Liver (tissue), 9 donors: ENCODE measurements around the gene RAD50. TPM values are rescaled to one million over a fixed set of nuclear protein-coding genes. Genes with fewer than 3 reads are reported as not detected.

Experiments used
- DNase-seq: peaks from one replicate; pipeline ENCODE4 v3.0.0-alpha.2; 2017; ENCODE audit warnings: low spot score
- H3K27ac ChIP-seq, 2 donors: one replicate each; pipeline ENCODE4 v1.7.0; 2013; ENCODE audit warnings: inconsistent platforms in 2 of 2, low read length in 2 of 2, control low read depth in 1 of 2, low read depth in 1 of 2, mild to moderate bottlenecking in 1 of 2
- H3K27me3 ChIP-seq, 4 donors: one replicate each; pipeline versions ENCODE4 v1.6.1 to v1.7.0; 2013; ENCODE audit warnings: low read length in 3 of 4, inconsistent platforms in 1 of 4, mild to moderate bottlenecking in 1 of 4, moderate library complexity in 1 of 4; ENCODE audit not compliant: control insufficient read depth in 4 of 4, insufficient read depth in 4 of 4
- H3K36me3 ChIP-seq, 4 donors: one replicate each; pipeline versions ENCODE4 v1.6.1 to v1.7.0; 2013; ENCODE audit warnings: low read length in 3 of 4, mild to moderate bottlenecking in 3 of 4, low read depth in 1 of 4, moderate library complexity in 1 of 4; ENCODE audit not compliant: control insufficient read depth in 4 of 4, insufficient read depth in 3 of 4
- H3K4me1 ChIP-seq, 4 donors: one replicate each; pipeline versions ENCODE4 v1.6.1 to v1.7.0; 2013; ENCODE audit warnings: low read length in 3 of 4, mild to moderate bottlenecking in 3 of 4, moderate library complexity in 1 of 4; ENCODE audit not compliant: control insufficient read depth in 4 of 4, insufficient read depth in 4 of 4
- H3K4me3 ChIP-seq, 3 donors: one replicate each; pipeline versions ENCODE4 v1.6.1 to v1.7.0; 2013; ENCODE audit warnings: low read length in 3 of 3, control low read depth in 1 of 3, low read depth in 1 of 3, mild to moderate bottlenecking in 1 of 3
- H3K9ac ChIP-seq, 2 donors: one replicate each; pipeline ENCODE4 v1.7.0; 2013; ENCODE audit warnings: low read length in 2 of 2, mild to moderate bottlenecking in 2 of 2, moderate library complexity in 2 of 2, control low read depth in 1 of 2, low read depth in 1 of 2
- H3K9me3 ChIP-seq, 4 donors: one replicate each; pipeline versions ENCODE4 v1.6.1 to v1.7.0; 2013; ENCODE audit warnings: low read length in 3 of 4; ENCODE audit not compliant: control insufficient read depth in 4 of 4
- ATF3 ChIP-seq: IDR thresholded peaks from 2 replicates; pipeline ENCODE4 v1.6.1; 2016; ENCODE audit warnings: antibody characterized with exemption
- CTCF ChIP-seq: fragments of 150-350 bp; IDR thresholded peaks from 2 replicates; pipeline ENCODE4 v1.5.1; 2017; ENCODE audit warnings: improper control_type of control experiment, low read depth, low read length; ENCODE audit not compliant: missing input control
- EGR1 ChIP-seq, 2 donors: IDR thresholded peaks; 2 replicates each; pipeline ENCODE4 v1.6.1; 2016 to 2018; ENCODE audit warnings: antibody characterized with exemption in 2 of 2, low read depth in 2 of 2
- FOXA1 ChIP-seq: IDR thresholded peaks from 2 replicates; pipeline ENCODE4 v1.6.1; 2016; ENCODE audit warnings: antibody characterized with exemption
- FOXA2 ChIP-seq: IDR thresholded peaks from 2 replicates; pipeline ENCODE4 v1.6.1; 2016; ENCODE audit warnings: antibody characterized with exemption
- GABPA ChIP-seq, 2 donors: IDR thresholded peaks in 1 of 2; conservative IDR thresholded peaks in 1 of 2; 2 replicates each; pipeline ENCODE4 v1.6.1; 2016; ENCODE audit warnings: antibody characterized with exemption in 2 of 2, mild to moderate bottlenecking in 1 of 2, moderate library complexity in 1 of 2
- HNF4A ChIP-seq, 2 donors: conservative IDR thresholded peaks; 2 replicates each; pipeline ENCODE4 v1.6.1; 2016; ENCODE audit warnings: antibody characterized with exemption in 2 of 2, mild to moderate bottlenecking in 2 of 2
- HNF4G ChIP-seq: IDR thresholded peaks from 2 replicates; pipeline ENCODE4 v1.6.1; 2016; ENCODE audit warnings: antibody characterized with exemption
- JUND ChIP-seq, 2 donors: IDR thresholded peaks; 2 replicates each; pipeline ENCODE4 v1.6.1; 2016; ENCODE audit warnings: antibody characterized with exemption in 2 of 2
- MAX ChIP-seq: IDR thresholded peaks from 2 replicates; pipeline ENCODE4 v1.6.1; 2016; ENCODE audit warnings: antibody characterized with exemption
- NR2F2 ChIP-seq: IDR thresholded peaks from 2 replicates; pipeline ENCODE4 v1.6.1; 2016; ENCODE audit warnings: antibody characterized with exemption
- RAD21 ChIP-seq, 2 donors: IDR thresholded peaks; 2 replicates each; pipeline ENCODE4 v1.6.1; 2016; ENCODE audit warnings: antibody characterized with exemption in 2 of 2, mild to moderate bottlenecking in 2 of 2
- REST ChIP-seq: IDR thresholded peaks from 2 replicates; pipeline ENCODE4 v1.6.1; 2016; ENCODE audit warnings: antibody characterized with exemption, mild to moderate bottlenecking
- RXRA ChIP-seq, 2 donors: IDR thresholded peaks; 2 replicates each; pipeline ENCODE4 v1.6.1; 2017 to 2018; ENCODE audit warnings: antibody characterized with exemption in 2 of 2, mild to moderate bottlenecking in 1 of 2
- SP1 ChIP-seq: IDR thresholded peaks from 2 replicates; pipeline ENCODE4 v1.6.1; 2018; ENCODE audit warnings: antibody characterized with exemption, mild to moderate bottlenecking
- TAF1 ChIP-seq: conservative IDR thresholded peaks from 2 replicates; pipeline ENCODE4 v1.6.1; 2016; ENCODE audit warnings: antibody characterized with exemption, mild to moderate bottlenecking
- YY1 ChIP-seq: IDR thresholded peaks from 2 replicates; pipeline ENCODE4 v1.6.1; 2016; ENCODE audit warnings: antibody characterized with exemption, mild to moderate bottlenecking
- ZBTB33 ChIP-seq: IDR thresholded peaks from 2 replicates; pipeline ENCODE4 v1.6.1; 2016; ENCODE audit warnings: antibody characterized with exemption
- WGBS: extraction: QIAGEN DNeasy Blood & Tissue Kit; methylation state at CpG from one replicate; pipeline ENCODE4 v1.1.7; 2013; 5-methylcytosine and 5-hydroxymethylcytosine counted together
- polyA plus RNA-seq, 2 donors: library from polyadenylated mRNA; stranded (reverse) in 1 of 2; unstranded in 1 of 2; fragments of 200-250 nt in 1 of 2; fragments of >200 nt in 1 of 2; fragmentation: Nextera tagmentation in 1 of 2; extraction: Ambion mirVana in 1 of 2; gene quantifications; one replicate each; pipeline versions ENCODE4 v1.2.1 to v1.2.3, GENCODE V29; 2013 to 2015
- total RNA-seq, 2 donors: library from RNA; depleted of rRNA; stranded (reverse); fragments of >200 nt; gene quantifications; one replicate each; pipeline ENCODE4 v1.2.3, GENCODE V29; 2014
- donor health status: healthy.
- donor health status: healthy.
- donor health status: healthy.
- donor health status: healthy.
- donor health status: healthy.

The RAD50 gene
- total and polyA plus RNA-seq, 4 donors: 6.1 to 18.7 (median 14.9) TPM

GRCh38 chr5:132635873-132636272 is 79.1 kb downstream of the RAD50 start:
- 78% methylated on average over 4 of the region's 4 CpGs for WGBS
- H3K4me3 ChIP-seq: no peak overlapping the region
- no peak overlapping the region for H3K27ac ChIP-seq
- TF ChIP-seq RXRA (IDR thresholded peaks at IDR 0.05): no peak
- no peak for TF ChIP-seq SP1
- TF ChIP-seq NR2F2: no peak
- no peak for TF ChIP-seq TAF1
- TF ChIP-seq EGR1 (IDR thresholded peaks at IDR 0.05; ENCODE audit: low read depth in 2 of 2): no peak
- TF ChIP-seq GABPA (IDR thresholded peaks at IDR 0.05 in 1 of 2, conservative IDR thresholded peaks at IDR 0.05 in 1 of 2): no peak
- TF ChIP-seq ZBTB33: no peak
- TF ChIP-seq JUND (IDR thresholded peaks at IDR 0.05): no peak
- no peak for TF ChIP-seq MAX
- no peak for TF ChIP-seq YY1
- no peak for TF ChIP-seq ATF3
- no peak for TF ChIP-seq RAD21 (IDR thresholded peaks at IDR 0.05)
- TF ChIP-seq FOXA1: no peak
- no peak for TF ChIP-seq HNF4G
- TF ChIP-seq REST: no peak
- no peak for TF ChIP-seq CTCF
- TF ChIP-seq FOXA2: no peak
- no peak for TF ChIP-seq HNF4A (conservative IDR thresholded peaks at IDR 0.05)
- H3K9ac ChIP-seq: no peak overlapping the region
- peaks cover 0 to 35% (median 19%) of the 10 kb centered on the region in 4 donors for H3K36me3 ChIP-seq
- DNase-seq: no peak
- no peaks in the 10 kb centered on the region for H3K27me3 ChIP-seq
- H3K4me1 ChIP-seq: peaks cover 0 to 3% (median 0%) of the 10 kb centered on the region in 4 donors
- H3K9me3 ChIP-seq: no peaks in the 10 kb centered on the region
